Measurements from ENCODE around the gene MED12L. TPM values are rescaled to one million over a fixed set of nuclear protein-coding genes. Genes with fewer than 3 reads are reported as not detected.
"Not testable (repeated sequence)": the region's sequence is repeated elsewhere in the genome, so short reads cannot be mapped to it uniquely, and the experiment has no call there.

Gene MED12L
- total and polyA plus RNA-seq, 4 donors, result 11.9 to 23.8 (median 12.6) TPM

DNA sequence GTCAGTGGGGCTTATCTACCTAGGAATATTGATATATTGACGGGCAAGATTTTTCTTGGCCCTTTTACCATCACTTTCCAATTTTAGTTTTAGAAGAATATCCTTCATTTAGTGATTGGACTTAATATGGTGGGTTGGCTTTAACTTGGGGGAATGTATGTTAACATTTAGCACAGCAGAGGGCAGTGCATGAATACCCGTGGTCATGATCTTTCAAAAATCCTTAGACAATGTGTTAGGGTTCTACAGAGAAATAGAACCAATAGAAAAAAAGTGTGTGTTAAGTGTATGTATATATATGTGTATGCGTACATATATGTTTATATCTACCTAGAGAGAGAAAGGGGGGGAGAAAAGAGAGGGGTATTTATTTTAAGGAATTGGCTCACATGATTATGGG is 80.7 kb downstream of the MED12L start:
- Histone ChIP-seq H3K4me1 (ENCODE audit: control insufficient read depth, insufficient read depth, low read length) (no peaks in the 10 kb centered on the region), H3K4me3 (ENCODE audit: low read depth, low read length) (no peak overlapping the region), H3K36me3 (ENCODE audit: control insufficient read depth, insufficient read depth, low read length) (peaks cover 6% of the 10 kb centered on the region), H3K27ac (ENCODE audit: low read depth, low read length) (no peak overlapping the region), H3K9me3 (ENCODE audit: control insufficient read depth, insufficient read depth, low read length) (no peaks in the 10 kb centered on the region), H3K27me3 (ENCODE audit: control insufficient read depth, insufficient read depth, low read length) (no peaks in the 10 kb centered on the region)
- no peak for DNase-seq (ENCODE audit: low read depth in 4 of 6, low spot score in 6 of 6)
- WGBS (ENCODE audit: insufficient coverage), result 100% methylated on average over 2 of the region's 3 CpGs

DNA sequence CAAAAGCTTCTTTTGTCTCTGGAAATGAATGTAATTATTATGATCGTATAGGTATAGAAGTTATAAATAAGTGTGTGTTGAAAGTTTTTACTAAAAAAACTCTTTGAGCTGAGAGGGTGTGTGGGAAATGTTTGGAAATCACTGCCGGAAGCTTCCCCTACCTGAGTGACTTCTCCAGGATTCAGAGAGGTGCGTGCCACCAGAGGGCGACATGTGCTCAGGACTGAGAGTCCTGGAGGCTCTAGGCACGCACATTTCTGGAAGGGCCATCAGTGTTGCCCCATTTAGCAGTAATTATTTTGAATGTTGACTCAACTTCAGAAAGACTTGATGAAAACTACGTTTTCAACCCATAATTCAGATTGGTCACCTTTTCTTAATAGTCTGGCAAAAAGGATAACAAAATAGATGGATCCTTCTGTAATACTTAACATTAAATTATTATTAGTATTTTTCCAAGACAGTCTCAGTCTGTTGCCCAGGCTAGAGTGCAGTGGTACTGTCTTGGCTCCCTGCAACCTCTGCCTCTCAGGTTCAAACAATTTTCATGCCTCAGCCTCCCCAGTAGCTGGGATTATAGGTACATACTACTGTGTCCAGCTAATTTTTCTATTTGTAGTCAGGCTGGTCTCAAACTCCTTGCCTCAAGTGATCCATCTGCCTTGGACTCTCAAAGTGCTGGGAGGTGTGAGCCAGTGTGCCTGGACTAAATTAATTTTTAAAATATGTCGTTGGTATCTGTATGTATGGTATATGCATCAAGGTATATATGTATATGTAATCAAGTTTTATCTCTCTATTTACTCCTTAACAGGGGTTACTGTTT is 83.0 kb downstream of the MED12L start:
- peaks cover 3% of the 10 kb centered on the region for H3K36me3 ChIP-seq (ENCODE audit: control insufficient read depth, insufficient read depth, low read length)
- H3K9me3 ChIP-seq (ENCODE audit: control insufficient read depth, insufficient read depth, low read length), result no peaks in the 10 kb centered on the region
- peak in 5 of 6 donors; percentile 23 to 80 (median 33) for DNase-seq (ENCODE audit: low read depth in 4 of 6, low spot score in 6 of 6)
- H3K4me1 ChIP-seq (ENCODE audit: control insufficient read depth, insufficient read depth, low read length), result no peaks in the 10 kb centered on the region
- H3K27me3 ChIP-seq (ENCODE audit: control insufficient read depth, insufficient read depth, low read length), result no peaks in the 10 kb centered on the region
- no peak overlapping the region for H3K4me3 ChIP-seq (ENCODE audit: low read depth, low read length)
- WGBS (ENCODE audit: insufficient coverage), result 42% methylated on average over 4 of the region's 7 CpGs
- no peak overlapping the region for H3K27ac ChIP-seq (ENCODE audit: low read depth, low read length)

DNA sequence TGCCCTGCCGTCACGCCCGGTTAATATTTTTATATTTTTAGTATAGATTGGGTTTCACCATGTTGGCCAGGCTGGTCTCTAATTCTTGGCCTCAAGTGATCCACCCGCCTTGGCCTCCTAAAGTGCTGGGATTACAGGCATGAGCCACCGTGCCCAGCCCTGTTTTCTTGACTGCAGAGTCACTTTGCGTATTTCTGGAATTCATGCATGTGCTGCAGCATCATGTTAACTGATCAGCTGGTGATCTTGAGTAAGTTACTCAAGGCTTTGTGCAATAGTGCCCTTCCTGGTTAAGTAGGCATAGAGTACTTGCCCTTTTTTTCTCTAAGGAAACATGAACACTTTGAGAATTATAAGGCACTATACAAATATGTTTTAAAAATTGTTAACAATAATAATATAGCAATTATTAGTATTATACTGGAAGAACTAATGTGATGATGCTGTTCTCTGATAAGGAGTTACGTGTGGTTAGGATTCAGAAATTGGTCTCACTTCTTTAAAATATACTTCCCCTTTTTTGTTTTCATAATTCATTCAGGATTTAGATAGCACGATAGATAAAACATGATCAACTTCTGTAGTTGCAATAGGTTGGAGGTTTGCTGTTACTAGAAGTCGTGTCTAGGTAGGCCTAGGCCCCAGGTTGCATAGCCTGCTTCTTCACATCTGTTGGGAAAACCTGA is 83.9 kb downstream of the MED12L start:
- no peak overlapping the region for H3K27ac ChIP-seq (ENCODE audit: low read depth, low read length)
- H3K36me3 ChIP-seq (ENCODE audit: control insufficient read depth, insufficient read depth, low read length), result no peaks in the 10 kb centered on the region
- DNase-seq (ENCODE audit: low read depth in 4 of 6, low spot score in 6 of 6), result no peak
- H3K4me1 ChIP-seq (ENCODE audit: control insufficient read depth, insufficient read depth, low read length), result no peaks in the 10 kb centered on the region
- no peak overlapping the region for H3K4me3 ChIP-seq (ENCODE audit: low read depth, low read length)
- no peaks in the 10 kb centered on the region for H3K27me3 ChIP-seq (ENCODE audit: control insufficient read depth, insufficient read depth, low read length)
- no peaks in the 10 kb centered on the region for H3K9me3 ChIP-seq (ENCODE audit: control insufficient read depth, insufficient read depth, low read length)
- 95% methylated on average over 3 of the region's 9 CpGs for WGBS (ENCODE audit: insufficient coverage)

DNA sequence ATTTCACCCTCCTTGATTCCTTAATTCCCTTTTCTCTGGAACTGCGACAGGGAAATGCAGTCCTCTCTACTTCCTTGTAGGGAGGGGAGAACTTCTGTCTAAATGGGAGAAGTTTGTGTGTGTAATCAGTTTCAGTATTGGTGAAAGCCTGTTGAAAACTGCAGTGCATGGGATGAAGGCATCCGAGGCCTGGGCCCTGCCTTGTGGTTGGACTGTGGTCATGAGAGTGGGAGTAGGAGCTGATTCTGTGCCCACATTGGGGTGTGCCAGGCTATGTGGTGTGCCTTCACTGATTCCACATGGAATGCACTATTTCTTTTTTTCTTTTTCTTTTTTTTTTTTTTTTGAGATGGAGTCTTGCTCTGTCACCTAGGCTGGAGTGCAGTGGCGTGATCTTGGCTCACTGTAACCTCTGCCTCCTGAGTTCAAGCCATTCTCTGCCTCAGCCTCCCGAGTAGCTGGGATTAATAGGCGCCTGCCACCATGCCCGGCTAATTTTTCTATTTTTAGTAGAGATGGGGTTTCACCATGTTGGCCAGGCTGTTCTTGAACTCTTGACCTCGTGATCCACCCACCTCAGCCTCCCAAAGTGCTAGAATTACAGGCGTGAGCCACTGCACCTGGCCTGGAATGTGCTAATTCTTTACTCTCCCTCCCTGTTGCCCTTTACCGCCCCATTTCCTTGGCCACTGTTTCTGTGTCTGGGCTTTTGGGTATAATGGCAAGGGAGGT is 84.7 kb downstream of the MED12L start:
- not testable (repeated sequence) for H3K27me3 ChIP-seq (ENCODE audit: control insufficient read depth, insufficient read depth, low read length); H3K4me1 ChIP-seq (ENCODE audit: control insufficient read depth, insufficient read depth, low read length); DNase-seq (ENCODE audit: low read depth in 4 of 6, low spot score in 6 of 6); H3K9me3 ChIP-seq (ENCODE audit: control insufficient read depth, insufficient read depth, low read length); H3K36me3 ChIP-seq (ENCODE audit: control insufficient read depth, insufficient read depth, low read length); H3K27ac ChIP-seq (ENCODE audit: low read depth, low read length); H3K4me3 ChIP-seq (ENCODE audit: low read depth, low read length)
- WGBS (ENCODE audit: insufficient coverage), result 100% methylated on average over 1 of the region's 9 CpGs

DNA sequence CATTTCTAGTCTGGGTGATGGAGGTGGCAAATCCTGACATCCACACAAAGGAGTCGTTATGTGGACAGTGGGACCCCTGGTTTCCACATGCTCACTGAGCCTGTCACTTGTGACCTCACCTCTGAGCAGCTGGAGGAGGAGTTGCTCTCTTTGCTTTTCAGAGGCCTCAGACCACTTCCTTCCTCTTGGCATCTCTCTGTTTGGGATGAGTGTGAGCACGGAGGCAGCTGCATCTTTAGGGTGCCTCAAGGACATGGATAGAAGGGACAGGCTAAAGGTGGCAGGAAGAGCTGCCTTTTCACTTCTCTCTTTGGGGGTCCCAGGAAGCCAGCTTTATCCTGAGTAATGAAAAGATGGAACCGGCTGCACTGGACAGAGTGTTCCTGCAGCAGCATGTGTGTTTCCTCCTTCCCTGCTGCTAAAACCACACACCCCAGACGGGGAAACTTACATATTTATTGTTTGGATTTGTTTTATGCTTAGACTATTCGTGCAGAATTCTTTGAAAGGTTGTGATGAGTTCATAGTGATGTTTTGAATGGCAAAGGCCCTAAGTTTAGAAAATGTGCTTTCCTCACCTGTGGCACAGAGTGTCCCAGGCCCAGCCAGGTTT is 85.8 kb downstream of the MED12L start:
- Histone ChIP-seq H3K27me3 (ENCODE audit: control insufficient read depth, insufficient read depth, low read length) (no peaks in the 10 kb centered on the region), H3K9me3 (ENCODE audit: control insufficient read depth, insufficient read depth, low read length) (no peaks in the 10 kb centered on the region), H3K36me3 (ENCODE audit: control insufficient read depth, insufficient read depth, low read length) (no peaks in the 10 kb centered on the region), H3K4me1 (ENCODE audit: control insufficient read depth, insufficient read depth, low read length) (no peaks in the 10 kb centered on the region), H3K4me3 (ENCODE audit: low read depth, low read length) (no peak overlapping the region), H3K27ac (ENCODE audit: low read depth, low read length) (no peak overlapping the region)
- DNase-seq (ENCODE audit: low read depth in 4 of 6, low spot score in 6 of 6), result peak in 1 of 6 donors; percentile 18
- 50% methylated on average over 2 of the region's 5 CpGs for WGBS (ENCODE audit: insufficient coverage)

DNA sequence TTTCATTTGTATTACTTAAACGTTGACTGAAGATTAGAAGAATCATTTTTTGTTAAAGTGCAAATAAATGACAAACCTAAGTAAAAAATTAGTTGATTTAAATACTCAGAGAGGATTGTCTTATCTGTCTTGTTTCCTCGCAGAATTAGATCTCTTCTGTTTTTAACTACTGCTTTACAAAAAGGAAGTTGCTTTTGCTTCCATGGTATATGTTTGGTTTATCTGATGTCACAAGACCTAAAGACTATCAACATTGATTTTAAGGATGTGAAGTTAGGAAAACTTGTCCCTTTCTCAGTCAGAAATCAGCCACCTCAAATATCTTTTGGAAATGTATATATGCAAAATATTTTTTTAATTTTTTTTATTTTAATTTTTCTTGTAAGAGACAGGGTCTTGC is 88.9 kb downstream of the MED12L start:
- H3K27me3 ChIP-seq (ENCODE audit: control insufficient read depth, insufficient read depth, low read length), result no peaks in the 10 kb centered on the region
- no peaks in the 10 kb centered on the region for H3K9me3 ChIP-seq (ENCODE audit: control insufficient read depth, insufficient read depth, low read length)
- H3K4me1 ChIP-seq (ENCODE audit: control insufficient read depth, insufficient read depth, low read length), result no peaks in the 10 kb centered on the region
- H3K4me3 ChIP-seq (ENCODE audit: low read depth, low read length), result no peak overlapping the region
- H3K27ac ChIP-seq (ENCODE audit: low read depth, low read length), result no peak overlapping the region
- DNase-seq (ENCODE audit: low read depth in 4 of 6, low spot score in 6 of 6), result no peak
- no CpG with 5 or more reads among the region's 2 CpGs for WGBS (ENCODE audit: insufficient coverage)
- no peaks in the 10 kb centered on the region for H3K36me3 ChIP-seq (ENCODE audit: control insufficient read depth, insufficient read depth, low read length)

DNA sequence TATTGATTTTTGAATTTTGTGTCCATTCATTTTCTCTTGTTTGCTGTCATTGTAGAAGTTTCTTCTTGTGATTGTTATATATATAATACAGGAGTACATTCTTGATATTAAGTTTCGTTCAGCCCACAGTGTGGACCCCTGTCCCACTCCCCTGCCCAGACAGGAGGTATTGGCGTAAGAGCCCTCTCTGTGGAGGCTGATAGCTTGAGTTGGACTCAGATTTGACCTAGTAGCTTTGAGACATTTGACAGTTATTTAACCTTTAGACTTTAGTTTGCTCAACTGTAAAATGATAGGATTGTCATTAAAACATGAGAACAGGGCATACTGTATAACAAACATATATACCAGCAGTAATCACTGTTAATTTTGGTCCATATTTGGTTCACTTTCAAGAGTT is 90.5 kb downstream of the MED12L start:
- no peak for DNase-seq (ENCODE audit: low read depth in 4 of 6, low spot score in 6 of 6)
- WGBS (ENCODE audit: insufficient coverage), result no CpG with 5 or more reads among the region's 2 CpGs
- Histone ChIP-seq H3K36me3 (ENCODE audit: control insufficient read depth, insufficient read depth, low read length) (no peaks in the 10 kb centered on the region), H3K27ac (ENCODE audit: low read depth, low read length) (no peak overlapping the region), H3K9me3 (ENCODE audit: control insufficient read depth, insufficient read depth, low read length) (no peaks in the 10 kb centered on the region), H3K27me3 (ENCODE audit: control insufficient read depth, insufficient read depth, low read length) (no peaks in the 10 kb centered on the region), H3K4me1 (ENCODE audit: control insufficient read depth, insufficient read depth, low read length) (no peaks in the 10 kb centered on the region), H3K4me3 (ENCODE audit: low read depth, low read length) (no peak overlapping the region)

DNA sequence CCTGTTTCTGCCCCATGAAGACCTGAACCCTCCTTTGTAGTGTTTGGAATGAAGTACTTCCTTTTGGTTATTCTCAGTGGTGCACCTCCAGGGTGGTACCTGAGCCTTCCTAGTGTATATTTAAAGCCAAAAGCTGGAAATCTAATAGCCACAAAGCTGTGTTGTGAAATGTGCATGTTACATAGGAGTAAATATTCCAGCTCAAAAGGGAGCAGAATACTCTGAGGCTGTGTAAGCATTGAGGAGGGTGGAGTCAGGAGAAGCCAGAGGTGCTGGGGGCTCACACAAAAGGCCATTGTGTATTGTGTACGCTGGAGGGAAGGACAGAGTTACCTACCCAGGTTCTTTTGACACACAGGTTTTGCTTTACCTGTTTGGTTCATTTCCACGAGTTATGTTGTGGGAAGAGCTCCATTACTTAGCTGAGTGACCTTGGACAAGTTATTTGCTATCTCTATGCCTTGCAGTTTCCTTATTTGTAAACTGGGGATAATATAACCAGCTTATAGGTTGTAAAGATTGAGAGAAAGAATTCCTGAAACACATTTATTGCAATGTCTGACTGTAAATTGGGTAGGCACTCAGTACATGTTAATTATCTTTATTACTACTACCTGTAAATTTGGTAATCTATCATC is 92.9 kb downstream of the MED12L start:
- Histone ChIP-seq H3K4me1 (ENCODE audit: control insufficient read depth, insufficient read depth, low read length) (peaks cover 2% of the 10 kb centered on the region), H3K27ac (ENCODE audit: low read depth, low read length) (no peak overlapping the region), H3K36me3 (ENCODE audit: control insufficient read depth, insufficient read depth, low read length) (no peaks in the 10 kb centered on the region), H3K4me3 (ENCODE audit: low read depth, low read length) (no peak overlapping the region), H3K27me3 (ENCODE audit: control insufficient read depth, insufficient read depth, low read length) (no peaks in the 10 kb centered on the region), H3K9me3 (ENCODE audit: control insufficient read depth, insufficient read depth, low read length) (no peaks in the 10 kb centered on the region)
- DNase-seq (ENCODE audit: low read depth in 4 of 6, low spot score in 6 of 6), result no peak
- no CpG with 5 or more reads among the region's 2 CpGs for WGBS (ENCODE audit: insufficient coverage)
